GM21528 (cell line): ENCODE measurements around the gene TRPV5.
"Not testable (repeated sequence)": the region's sequence is repeated elsewhere in the genome, so short reads cannot be mapped to it uniquely, and the experiment has no call there.

Experiments used
- ATAC-seq: cut with Tn5 transposase; IDR thresholded peaks from one replicate; pipeline ENCODE4 v1.9.1; 2021; ENCODE audit warnings: mild to moderate bottlenecking, moderate library complexity; ENCODE audit not compliant: unreplicated experiment, low FRiP score

The TRPV5 gene

DNA sequence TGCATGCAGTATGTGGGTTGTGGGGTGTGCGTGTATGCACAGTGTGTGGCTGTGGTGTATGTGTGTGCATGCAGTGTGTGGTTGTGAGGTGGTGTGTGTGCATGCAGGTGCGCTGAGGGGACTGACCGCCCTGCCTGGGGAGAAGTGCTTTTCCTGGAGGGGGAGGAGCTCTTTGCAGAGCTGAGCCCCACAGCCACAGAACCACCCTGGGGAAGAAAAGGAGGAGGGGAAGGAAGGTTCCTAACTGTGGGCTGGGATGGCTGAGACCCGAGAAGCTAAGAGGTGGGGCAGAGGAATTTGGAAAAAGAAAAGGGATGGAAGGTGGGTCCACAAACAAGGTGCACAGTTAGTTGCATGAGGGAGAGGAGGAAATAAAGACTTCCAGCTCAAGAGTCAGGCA is at the start of gene TRPV5:
TRPV5 (minus strand) TSS at position 123 of the 400 bp plus-strand sequence. CDS start 287 bp downstream, outside the sequence.
- no peak for ATAC-seq

DNA sequence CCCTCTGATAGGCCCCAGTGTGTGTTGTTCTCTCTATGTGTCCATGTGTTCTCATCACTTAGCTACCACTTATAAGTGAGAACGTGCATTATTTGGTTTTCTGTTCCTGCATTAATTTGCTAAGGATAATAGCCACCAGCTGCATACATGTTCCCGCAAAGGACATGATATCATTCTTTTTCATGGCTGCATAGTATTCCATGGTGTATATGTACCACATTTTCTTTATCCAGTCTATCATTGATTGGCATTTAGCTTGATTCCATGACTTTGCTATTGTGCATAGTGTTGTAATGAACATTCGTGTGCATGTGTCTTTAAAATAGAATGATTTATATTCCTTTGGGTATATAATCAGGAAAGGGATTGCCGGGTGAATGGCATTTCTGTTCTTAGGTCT is 44.9 kb upstream of the TRPV5 start:
- ATAC-seq, result not testable (repeated sequence)

DNA sequence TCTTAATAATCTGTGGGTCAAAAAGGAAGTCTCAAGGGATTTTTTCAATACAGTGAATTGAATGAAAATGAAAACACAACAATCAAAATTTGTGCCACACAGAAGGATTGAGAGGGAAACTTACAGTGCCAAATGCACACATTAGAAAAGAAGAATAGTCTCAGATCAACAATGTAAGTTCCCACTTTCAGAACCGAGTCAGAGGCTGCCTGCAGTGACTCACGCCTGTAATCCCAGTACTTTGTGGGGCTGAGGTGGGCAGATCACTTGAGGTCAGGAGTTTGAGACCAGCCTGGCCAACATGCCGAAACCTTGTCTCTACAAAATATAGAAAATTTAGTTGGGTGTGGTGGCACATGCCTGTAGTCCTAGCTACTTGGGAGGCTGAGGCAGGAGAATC is 41.1 kb upstream of the TRPV5 start:
- no peak for ATAC-seq

DNA sequence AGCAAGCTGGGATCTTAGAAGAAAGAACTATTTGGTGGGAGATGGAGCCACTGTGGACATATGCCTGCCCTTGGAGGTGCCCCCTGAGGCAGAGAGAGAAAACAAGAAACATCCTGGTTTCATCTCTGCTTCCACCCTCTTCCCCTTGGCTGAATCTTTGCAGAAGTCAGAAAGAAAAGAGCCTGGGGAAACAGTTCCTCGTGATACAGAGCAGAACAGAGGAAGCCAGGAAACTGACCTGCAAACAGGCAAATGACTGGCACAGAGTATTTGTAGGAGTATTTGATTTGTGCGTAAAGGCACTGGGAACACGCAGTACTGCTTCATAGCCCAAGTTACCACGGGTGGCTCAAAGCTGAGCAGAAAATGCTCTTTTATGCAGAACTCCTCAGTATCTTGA is 35.6 kb upstream of the TRPV5 start:
- no peak for ATAC-seq

DNA sequence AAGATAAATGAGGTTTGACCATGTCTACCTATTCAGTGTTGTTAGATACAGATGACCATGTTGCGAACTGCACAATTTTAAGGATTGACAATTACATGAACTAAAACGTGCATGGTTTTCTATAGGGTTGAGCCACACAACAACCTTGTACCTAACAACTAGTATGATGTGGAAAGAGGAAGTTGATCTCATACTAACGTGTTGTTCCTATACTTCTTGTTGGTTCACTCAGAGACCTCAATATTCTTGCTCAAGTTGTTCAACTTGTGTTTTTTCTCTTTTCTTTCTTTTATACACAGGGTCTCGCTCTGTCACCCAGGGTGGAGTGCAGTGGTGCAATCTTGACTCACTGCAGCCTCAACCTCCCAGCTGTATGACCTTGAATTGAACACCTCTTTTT is 34.7 kb upstream of the TRPV5 start:
- ATAC-seq, result no peak

DNA sequence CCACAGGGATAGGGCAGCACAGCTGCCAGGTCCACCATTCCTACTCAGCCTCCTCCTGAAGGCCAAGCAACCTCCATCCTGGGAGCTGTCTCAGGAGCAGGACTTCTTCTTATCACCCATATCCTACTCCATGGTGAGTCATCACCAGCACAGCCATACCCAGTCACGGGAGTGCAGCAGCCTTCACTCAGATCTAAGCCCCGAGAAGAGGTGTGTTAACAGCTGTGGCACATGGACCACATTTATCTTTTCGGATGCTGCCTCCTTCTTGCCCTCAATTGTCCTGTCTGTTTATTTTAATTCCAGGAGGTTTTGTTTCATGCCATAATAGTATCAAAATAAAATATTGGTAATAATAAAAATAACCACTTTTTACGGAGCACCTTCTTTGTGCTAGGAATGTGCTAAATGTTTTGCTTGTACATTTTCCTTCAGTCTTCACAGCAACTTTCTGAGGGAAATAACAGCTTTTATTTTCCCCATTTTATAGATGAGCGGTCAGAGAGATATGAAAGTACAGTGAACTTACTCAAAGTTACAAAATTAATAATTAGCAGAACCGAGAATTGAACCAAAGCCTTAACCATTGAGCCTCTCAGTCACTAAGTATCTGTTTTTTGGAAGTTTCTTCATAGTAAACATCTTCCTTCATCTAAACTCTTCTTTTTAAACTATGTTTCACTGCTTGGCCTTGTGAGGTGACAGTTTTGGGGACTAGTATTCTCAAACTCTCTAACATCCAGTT is 31.1 kb upstream of the TRPV5 start:
- no peak for ATAC-seq

DNA sequence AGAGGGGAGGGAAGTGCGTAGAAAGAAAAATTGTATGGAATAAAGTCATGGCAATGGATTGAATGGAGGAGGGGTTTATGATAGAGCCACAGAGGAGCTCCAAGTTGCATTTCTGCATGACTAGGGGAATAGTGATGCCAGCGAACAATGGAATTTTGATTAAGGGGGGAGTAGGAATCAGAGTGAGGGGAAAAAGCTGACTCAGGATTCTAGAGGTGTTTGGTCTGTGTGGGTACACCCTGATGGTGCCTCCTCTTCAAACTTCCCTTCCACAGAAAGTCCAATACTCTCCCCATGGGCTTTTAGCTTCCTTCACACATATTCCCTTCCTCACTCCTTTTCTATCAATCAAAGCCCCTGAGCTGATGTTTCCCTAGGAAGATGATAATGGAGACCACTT is 30.4 kb upstream of the TRPV5 start:
- ATAC-seq, result no peak

DNA sequence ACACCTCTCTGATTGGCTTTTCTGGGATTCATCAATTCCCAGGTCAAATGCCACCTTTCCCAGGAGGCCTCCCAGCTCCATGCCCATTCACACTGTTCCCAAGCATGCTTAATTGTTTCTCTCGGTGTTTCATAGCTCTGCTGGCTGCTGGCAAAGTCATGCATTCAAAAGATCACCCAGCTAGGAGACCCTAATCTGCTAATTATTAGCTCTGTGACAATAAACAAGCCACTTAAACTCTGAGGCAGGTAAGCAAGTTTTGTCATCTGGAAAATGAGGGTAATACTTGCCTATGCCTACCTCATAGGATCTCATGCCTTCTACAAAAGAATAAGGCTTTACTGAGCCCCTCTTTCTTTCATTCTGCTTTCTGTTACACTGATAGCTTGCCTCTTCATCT is 29.4 kb upstream of the TRPV5 start:
- ATAC-seq, result no peak

DNA sequence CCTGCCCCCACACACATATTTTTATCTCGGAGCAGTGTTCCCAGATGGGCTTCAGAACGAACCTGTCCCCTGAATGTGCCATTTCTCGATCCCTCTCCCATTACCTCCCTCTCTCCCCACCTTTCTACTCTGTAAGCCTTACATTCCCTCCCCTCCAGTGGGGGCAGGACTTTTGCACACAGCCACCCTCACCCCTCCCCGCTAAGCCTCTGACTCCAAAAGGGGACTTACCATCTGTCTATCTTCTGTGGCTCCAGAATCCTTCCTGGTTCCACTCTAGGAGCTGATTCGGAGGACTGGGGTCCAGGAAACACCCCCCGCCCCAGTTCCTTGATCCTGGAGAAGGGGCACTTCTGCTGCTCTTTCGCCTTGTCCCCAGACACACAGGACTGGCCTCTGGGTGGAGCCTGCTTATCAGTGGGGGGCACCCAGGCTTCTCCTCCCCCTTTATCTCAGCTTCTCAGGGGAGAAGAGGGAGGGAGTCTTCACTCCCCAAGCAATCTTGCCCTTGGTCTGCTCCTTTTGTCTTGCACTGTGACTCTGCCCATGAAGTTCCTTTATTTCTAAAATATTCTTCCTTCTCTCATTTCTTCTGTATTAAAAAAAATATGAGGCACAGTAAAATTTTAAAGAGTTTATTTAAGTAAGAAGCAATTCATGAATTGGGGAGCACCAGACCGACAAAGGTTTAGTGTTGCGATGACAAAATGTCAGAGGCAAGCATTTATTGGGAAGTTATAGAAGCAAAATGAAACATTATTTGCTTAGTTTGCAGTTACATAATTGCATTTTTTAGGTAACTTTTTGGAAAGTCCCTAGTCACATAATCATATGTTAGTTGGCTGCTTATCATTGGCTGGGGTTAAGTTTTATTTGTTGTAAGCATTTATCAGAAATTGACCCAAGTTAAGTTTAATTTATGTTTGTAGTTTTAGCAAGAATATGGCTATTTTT is 28.7 kb upstream of the TRPV5 start, which contains the start of gene KEL:
KEL (minus strand) TSS at position 391 of the 954 bp plus-strand sequence; CDS start at position 234, 157 bp downstream.
- ATAC-seq, result no peak

DNA sequence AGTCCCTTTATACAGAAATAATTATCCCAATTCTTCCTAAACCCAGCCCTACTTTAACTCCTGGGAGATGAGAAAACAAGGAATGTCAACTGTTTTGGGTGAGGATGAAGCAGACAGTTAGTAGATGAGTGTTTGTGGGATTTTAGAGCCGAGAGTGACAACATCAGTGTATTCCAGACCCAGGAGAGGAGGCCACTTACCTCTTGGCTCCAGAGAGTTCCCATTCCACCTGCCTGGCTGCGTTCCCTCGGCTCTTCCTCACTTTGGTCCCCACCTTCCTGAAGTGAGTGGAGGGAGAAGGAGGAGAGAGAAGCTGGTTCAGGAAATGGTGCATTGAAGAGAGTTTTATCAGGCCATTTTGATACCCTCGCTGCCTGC is 28.0 kb upstream of the TRPV5 start:
- no peak for ATAC-seq

DNA sequence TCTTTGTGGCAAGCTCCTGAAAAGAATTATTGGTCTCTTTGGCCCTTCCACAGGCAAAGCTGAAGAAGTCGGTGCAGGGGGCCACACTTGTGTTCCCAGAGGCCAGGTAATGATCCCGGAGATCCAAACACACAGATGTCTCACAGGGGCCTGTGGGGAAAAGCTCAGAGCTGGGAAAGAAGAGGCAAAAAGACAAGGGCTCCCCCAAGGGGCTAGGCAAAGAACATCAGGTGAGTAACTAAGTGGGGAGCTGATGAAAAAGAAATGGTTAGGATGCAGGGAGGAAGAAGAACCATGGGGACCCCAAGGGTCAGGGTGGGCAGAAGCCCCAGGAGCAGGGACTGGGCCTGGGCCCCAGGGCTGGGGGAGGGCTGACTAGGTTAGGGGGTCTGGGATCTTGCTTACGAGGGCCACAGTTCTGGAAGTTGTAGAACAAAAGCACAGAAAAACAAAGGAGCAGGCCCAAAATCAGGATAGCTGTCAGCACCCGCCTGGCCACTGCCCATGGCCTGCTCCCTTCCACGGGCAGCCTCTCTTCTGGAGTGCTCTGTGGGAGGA is 27.5 kb upstream of the TRPV5 start:
- no peak for ATAC-seq

DNA sequence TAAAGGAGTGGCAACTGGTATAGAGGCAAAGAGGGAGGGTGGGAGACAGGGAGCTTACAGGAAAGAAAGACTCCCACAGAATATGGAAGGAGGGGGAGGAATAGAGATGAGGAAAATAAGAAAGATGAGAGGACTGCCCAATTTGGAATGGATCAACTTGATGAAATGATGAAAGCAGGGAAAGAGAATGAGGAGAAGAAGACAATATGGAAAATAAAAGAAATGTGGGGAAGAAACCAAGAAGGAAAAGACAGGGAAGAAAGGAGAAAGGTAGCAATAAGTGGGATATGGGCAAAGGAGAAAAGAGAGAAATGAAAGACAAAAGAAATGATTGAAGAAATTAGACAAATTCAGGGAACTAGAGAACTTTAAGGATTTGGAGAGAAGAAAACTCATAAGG is 25.7 kb upstream of the TRPV5 start:
- no peak for ATAC-seq

DNA sequence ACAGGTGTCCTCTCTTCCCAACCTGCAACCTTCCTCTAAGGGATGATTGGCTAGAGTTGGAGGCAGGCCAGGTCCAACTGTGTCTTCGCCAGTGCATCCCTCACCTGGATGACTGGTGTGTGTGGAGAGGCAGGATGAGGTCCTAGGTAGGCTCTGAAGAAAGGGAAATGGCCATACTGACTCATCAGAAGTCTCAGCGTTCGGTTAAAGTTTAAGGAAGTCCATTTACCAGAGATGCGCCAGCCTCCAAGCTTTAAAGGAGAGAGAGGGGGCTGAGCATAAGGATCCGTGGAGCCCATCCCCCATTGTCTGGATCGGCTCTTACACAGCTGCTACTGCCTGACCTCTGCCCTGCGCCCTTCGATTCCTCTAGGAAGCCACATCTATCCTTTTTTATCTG is 24.2 kb upstream of the TRPV5 start:
- no peak for ATAC-seq

DNA sequence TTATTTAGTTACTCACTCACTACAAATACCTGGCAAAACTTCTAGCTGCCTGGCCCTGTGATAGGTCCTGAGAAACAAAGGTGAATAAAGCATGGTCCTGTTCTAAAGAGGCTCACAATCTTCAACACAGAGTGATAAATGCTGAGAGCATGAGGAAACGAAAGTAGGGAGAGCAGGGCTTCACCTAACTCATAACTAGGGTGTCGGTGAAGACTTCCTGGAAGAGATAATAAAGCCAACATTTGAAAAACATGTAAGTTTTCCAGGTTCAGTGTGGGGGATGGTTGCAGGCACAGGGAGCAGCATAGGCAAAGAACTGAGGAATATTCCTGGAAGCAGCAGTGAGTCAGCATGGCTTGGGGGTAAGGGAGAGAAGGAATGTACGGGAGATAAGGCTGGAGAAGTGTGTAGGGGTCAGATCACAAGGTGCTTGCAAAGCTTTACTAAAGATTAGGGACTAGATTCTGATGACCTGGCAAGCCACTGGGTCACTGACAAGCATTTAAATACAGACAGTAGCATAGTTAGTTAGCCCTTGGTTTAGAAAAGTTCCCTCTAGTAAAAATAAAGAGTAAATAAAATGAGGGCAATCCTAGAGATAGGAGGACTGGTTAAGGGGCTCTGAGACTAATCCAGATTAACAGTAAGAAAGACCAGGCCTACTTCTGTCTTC is 23.5 kb upstream of the TRPV5 start:
- no peak for ATAC-seq

DNA sequence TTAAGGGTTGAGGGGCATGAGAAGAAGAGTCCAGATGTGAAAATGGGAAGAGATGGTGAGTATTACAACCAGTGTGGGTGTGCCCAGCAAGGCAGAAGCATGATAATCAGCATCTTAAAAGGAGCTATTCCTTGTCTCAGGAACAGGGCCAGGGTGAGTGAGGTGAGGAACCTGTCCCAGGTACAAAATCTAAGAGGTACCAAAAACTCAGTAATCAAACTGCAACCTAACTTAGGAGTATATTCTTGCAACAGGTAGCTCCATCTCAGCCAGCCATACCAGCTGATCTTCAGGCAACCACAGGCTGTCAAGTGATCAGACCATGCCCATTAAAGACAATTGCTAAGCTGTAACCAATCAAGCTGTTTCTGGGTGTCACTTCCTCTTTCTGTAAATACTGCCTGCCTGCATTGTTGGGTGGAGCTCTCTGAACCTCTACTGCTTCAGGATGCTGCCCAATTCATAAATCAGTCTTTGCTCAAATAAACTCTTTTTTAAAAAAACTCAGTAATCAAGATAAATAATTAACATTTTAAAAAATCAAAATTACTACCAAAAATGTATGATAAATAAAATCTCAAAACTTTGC is 21.2 kb upstream of the TRPV5 start:
- ATAC-seq, result no peak

DNA sequence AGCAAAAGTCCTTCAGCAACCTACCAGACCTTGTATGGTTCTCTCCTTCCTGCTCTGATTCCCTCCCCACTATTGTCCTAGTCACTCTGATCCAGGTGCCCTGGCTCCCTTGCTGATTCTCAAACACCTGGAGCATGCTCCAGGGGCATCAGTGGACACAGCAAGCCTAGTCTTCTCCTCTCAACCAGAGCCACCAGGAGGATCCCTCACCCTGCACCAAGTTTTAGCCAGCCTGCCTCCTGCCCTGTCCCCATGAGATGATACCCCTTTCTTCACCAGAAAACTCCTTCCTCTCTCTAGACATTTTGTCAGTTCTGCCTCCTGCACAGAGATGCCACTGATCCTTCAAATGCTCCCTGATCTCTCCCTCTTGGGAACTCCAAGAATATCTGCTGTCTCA is 16.7 kb upstream of the TRPV5 start:
- no peak for ATAC-seq

DNA sequence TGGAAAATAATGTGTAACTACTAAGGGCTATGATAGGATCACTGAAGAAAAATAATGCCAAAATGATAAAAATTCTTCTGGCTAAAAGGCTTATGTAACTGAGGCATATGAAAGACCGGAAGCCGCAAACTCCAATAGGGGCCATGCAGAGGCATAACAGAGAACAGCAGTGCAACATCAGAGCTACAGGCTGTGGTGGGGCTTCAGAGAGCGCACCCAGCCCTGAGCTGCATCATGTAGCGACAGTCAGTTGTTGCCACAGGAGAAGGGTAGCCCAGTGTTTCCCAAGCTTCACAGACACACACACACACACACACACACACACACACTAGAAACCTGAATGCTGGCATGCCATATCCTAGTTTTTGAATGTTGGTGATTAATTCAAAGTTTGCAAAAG is 15.1 kb upstream of the TRPV5 start:
- ATAC-seq, result no peak

DNA sequence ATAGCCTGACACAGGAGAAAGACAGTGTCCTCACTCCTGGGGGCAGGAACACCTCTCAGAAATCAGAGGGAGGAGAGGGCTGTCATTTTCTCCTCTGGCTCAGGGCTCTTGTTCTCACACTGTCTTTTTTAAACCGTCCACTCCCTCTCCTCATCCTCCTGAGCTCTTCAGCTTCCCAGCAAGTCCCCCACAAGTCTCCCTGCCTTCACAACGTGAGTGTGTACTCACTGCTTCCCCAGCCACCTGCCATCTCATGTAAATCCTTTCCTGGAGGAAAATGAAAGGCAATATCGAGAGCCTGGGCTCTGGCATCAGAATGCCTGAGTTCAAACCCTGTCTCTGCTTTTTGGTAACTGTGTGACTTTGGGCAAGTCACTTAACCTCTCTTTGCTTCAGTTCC is 11.5 kb upstream of the TRPV5 start:
- ATAC-seq, result no peak

DNA sequence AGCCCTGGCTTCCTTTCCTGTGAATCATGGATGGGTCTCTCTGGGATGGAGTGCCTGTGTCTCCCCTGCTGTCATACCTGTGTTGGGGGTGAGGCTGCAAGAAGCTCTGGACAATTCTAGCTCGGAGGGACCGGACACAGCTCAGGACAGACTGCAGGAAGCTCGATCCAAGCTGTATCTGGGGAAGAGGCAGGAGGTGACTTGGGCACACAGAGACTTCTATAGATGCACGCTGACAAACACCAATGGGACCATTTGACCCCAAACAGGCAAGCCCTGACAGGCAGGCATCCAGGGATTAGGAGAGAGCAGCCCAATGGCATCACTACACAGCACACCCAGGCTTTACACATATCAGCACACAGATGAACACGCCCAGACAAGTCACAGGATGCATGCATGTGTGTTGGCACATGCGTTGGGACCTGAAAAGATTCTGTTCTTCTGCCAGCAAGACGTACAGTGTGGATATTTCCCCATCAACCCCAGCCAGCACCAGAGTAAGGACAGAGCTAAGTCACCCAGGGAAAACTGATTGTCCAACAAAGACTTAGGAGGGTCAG is 10.2 kb upstream of the TRPV5 start:
- no peak for ATAC-seq

DNA sequence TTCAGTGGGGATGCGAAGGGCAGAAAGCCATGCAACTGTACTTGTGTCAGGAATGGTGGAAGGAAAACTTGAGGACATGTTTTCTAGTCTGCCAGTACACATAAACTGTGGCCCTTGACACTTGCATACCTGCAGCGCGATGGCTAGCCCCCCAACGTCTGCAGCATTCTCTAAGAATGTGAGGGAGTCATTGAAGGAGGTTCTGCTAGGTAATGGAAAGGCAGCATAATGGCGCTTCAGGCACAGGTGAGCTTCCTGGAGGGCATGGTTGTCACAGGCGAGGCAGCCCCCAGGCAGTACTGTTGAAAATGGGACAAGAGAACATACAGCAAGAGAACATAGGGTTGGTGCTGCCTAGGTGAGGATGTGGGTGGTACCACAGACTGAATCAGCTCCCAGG is 9.2 kb upstream of the TRPV5 start:
- no peak for ATAC-seq
